Stimulated activated CD4-positive, alpha-beta T cell treated with anti-CD3 and anti-CD28 coated beads, Interleukin-1b, Interleukin-23, amount 100 ng/mL, for 1 hour (primary cell): ENCODE measurements around the gene RASA3.
"Not testable (repeated sequence)": the region's sequence is repeated elsewhere in the genome, so short reads cannot be mapped to it uniquely, and the experiment has no call there.

Experiments
- DNase-seq, 2 donors: peaks; one replicate each; pipeline ENCODE4 v3.0.0-alpha.2; 2020; ENCODE audit warnings: low read depth in 2 of 2

Gene RASA3

GRCh38 chr13:114081761-114082681 lies 50.4 kb downstream of the RASA3 start:
- no peak for DNase-seq

GRCh38 chr13:114080739-114081561 lies 51.5 kb downstream of the RASA3 start:
- DNase-seq, result no peak

GRCh38 chr13:114079601-114080536 lies 52.6 kb downstream of the RASA3 start:
- DNase-seq, result no peak

- no peak for DNase-seq
Measured at GRCh38 chr13:114078461-114079451, 53.7 kb downstream of the RASA3 start.

DNA sequence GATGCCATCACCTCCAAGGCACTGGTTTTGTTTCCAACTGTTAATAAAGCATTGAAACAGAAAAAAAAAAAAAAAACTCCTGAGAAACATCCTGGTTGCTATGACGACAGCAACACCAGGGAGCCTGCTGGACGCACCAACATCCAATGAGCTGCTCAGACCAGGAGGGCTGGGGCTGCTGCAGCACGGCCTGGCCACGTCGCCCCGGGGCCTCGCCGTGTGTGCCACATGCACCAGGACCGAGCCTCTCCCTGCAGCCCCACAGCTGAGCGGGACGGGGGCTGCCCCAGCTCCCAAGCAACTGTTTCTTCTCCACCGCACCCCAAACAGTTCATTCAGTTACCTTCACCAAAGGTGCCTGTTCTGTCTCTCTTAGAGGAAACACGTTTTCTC lies 54.5 kb downstream of the RASA3 start:
- no peak for DNase-seq

DNA sequence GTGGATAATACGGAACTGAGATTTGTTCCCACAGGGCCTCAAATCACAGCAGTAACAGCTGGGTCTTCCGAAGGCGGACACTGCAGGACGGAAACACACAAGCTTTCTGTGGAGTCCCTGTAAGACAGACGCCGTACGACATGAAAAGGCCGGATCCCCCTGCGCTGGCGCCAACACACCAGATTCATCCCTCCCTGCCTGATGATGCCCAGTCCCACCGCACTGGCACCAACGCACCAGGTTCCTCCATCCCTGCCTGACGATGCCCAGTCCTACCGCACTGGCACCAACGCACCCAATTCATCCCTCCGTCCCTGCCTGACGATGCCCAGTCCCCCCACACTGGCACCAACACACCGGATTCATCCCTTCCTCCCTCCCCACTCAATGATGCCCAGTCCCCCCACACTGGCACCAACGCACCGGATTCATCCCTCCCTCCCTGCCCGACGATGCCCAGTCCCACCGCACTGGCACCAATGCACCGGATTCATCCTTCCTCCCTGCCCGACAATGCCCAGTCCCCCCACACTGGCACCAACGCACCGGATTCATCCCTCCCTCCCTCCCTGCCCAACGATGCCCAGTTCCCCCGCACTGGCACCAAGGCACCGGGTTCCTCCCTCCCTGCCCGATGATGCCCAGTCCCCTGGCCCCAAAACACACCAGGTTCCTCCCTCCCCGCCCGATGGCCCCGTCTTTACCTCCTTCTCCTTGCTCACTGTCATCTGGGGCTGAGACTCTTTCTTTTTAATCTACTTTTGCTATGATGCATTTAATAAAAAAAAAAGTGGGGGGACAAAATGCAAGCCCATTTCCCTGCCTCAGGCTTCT lies 55.1 kb downstream of the RASA3 start:
- DNase-seq, result no peak

DNA sequence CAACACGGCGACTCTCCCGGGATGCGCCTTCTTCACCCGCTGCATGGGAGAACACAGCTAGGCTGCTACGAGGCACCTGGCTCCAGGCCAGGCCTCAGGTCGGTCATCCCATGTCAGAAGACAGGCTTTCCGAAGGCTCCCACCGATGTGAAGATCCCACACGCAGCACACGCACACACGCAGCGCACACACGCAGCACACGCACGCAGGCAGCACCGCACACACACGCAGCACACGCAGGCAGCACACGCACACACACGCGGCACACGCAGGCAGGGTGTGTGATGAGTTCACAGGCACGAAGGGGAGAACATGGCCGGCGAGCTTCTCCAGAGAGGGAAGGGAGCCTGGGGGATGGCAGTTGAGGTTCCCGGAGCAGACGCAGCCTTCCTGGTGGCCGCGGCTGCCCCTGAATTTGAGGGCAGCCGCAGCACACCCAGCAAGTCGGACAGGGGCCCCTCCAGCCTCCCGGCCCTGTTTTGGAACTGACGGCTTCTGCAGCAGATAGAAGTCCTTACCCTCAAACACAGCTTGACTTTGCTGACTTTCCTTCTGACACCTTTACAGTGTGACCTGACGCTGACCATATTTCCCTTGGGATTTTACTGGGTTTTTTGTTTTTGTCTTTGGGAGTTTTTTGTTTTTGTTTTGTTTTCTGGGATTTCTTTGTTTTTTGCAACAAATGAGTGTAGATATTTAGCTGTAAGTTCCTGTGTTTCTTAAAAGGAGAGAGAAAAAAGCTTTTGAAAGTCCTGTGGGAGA lies 55.9 kb downstream of the RASA3 start:
- no peak for DNase-seq

- DNase-seq, result not testable (repeated sequence)
Measured at GRCh38 chr13:114075811-114076210, 56.6 kb downstream of the RASA3 start.

DNA sequence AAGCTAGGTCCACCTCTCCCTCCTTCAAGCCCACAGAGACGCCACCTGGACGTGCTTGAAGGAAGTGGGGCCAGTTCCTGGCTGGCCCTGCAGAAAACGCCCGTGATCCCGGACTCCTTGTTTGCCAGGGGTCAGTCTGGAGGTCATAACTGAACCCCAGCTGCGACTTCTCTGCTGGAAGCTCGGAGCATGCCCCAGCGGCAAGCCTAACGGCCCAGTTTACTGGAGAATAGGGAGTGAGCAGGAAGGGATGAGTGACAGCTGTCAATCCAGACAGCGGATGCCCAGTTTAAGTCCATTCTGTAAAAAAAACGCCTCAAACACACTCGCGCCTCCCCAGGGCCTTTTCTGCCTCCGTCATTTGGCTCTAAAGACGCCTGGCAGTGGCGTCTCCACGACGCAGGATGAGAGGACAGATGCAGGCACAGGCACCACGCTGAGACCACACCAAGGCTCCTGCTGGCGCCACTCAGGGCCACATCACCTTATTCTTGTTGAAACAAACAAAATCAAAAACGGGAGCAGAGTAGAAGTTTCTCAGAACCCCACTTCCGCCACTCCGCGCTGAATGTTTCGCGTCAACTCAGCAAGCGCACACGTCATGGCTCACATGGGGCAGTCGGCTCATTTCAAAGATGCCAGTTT lies 57.6 kb downstream of the RASA3 start:
- DNase-seq, result no peak

DNA sequence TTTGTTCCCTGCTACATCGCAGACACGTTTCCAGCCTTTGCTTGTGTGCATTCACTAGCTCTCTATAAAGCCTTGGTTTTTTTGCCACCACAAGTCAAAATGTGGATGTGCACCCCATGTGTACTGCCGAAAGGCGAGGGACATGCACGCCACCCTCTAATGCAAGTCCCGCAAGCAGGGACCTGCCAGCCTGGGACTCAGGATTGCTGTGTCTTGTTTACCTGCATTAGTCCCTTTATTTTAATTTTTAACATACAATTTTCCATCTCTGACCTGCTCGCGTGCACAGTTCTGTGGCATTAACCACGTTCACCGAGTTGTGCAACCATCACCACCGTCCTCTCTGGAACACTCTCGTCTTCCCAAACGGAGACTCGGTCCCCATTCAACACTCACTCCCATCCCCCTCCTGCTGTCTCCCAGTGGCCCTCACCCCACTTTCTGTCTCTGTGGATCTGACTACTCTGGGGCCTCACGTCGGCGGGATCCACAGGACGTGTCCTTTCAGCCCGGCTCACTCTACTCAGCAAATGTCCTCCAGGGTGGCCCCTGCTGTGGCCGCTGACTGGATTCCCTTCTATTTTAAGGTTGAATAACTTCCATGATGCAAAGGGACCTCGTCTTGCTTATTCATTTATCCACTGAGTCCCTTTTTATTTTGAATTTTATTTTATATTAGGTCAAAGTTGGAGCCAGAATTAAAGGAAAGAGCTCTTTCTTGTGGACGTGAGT lies 58.4 kb downstream of the RASA3 start:
- DNase-seq, result no peak

DNA sequence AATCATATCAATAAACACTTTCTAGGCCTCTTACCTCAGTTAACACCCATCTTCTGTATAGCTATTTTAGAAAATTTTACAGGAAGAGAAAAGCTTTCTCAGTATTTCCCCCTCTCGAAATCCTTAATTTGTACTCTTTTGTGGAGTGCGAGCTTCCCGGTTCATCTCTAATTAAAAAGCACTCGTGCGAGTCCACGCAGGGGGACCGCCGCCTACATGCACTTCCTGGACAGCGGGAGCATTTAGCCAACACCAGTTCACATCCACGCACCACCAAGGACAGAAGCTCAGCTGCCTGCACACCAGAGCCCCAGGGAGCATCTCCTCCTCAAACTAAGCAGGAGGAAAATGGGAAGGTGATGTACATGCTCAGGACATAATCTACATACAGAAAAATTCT lies 60.0 kb downstream of the RASA3 start:
- DNase-seq, result no peak

- no peak for DNase-seq
Measured at GRCh38 chr13:114071991-114072390, 60.4 kb downstream of the RASA3 start.

DNA sequence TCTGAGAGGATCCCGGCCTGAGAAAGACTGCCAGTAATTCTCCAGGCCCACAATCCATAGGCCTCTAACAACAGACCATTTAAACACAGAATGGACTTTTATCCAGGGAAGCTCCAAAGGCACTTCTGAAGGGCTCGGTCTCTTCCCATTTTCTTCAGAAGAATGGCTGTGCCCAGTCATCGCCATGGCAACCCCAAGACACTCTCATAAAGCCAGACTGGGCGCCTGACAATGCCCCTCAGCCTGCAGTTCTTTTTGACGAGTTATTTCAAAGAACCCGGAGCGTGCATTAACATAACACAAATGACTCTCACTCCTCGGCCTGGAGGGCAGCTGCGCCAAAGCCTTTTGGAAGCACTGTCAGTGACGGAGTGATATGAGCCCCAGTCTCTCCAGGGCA lies 61.0 kb downstream of the RASA3 start:
- DNase-seq, result no peak

GRCh38 chr13:114070098-114070799 lies 62.2 kb downstream of the RASA3 start:
- no peak for DNase-seq

DNA sequence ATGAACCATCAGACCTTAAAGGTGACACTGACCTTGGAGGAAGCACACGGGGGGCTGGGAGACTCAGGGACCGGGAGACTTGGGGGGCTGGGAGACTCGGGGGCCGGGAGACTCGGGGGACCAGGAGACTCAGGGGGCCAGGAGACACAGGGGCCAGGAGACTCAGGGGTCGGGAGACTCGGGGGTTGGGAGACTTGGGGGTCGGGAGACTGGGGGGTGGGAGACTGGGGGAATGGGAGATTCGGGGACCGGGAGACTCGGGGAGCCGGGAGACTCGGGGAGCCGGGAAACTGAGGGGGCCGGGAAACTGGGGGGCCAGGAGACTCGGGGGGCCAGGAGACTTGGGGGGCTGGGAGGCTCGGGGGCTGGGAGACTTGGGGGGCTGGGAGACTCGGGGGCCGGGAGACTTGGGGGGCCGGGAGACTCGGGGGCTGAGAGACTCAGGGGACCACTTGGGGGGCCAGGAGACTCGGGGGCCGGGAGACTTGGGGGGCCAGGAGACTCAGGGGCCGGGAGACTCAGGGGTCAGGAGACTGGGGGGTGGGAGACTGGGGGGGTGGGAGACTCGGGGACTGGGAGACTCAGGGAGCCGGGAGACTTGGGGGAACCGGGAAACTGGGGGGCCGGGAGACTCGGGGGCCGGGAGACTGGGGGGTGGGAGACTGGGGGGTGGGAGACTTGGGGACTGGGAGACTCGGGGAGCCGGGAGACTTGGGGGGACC lies 62.9 kb downstream of the RASA3 start:
- no peak for DNase-seq

GRCh38 chr13:114068656-114069318 lies 63.6 kb downstream of the RASA3 start:
- no peak for DNase-seq
